ENCODE data around the gene CDH16.

CDH16 gene

GRCh38 chr16:66900721-66901441 lies 17.8 kb downstream of the CDH16 start:
- Histone ChIP-seq H2BK5ac (ENCODE audit: low read depth, low read length, poor library complexity) (no peak overlapping the region), H4K12ac (ENCODE audit: low read depth, low read length) (no peak overlapping the region), H3K18ac (ENCODE audit: low read length) (no peak overlapping the region), H3K4me1 (ENCODE audit: control insufficient read depth in 1 of 2, insufficient read depth in 2 of 2, low read length in 2 of 2) (peaks cover 5 to 8% of the 10 kb centered on the region in 2 experiments), H4K91ac (ENCODE audit: low read depth, low read length) (no peak overlapping the region), H2BK120ac (ENCODE audit: insufficient read depth, low read length, poor library complexity) (no peak overlapping the region), H3K4me2 (ENCODE audit: low read length) (no peak overlapping the region), H4K8ac (ENCODE audit: low read depth, low read length) (no peak overlapping the region), H3K23ac (ENCODE audit: low read length) (no peak overlapping the region), H3K27ac (ENCODE audit: low read depth, low read length) (no peak overlapping the region), H3K9me3 (ENCODE audit: insufficient read depth, low read depth, low read length) (no peaks in the 10 kb centered on the region), H3K9ac (ENCODE audit: low read length) (no peak overlapping the region), H3K36me3 (ENCODE audit: control insufficient read depth in 1 of 2, insufficient read depth in 2 of 2, low read length in 2 of 2) (no peaks in the 10 kb centered on the region), H3K27me3 (ENCODE audit: insufficient read depth, low read length) (no peaks in the 10 kb centered on the region), H2BK12ac (ENCODE audit: low read length) (no peak overlapping the region), H3K4ac (ENCODE audit: low read depth, low read length) (no peak overlapping the region), H3K4me3 (ENCODE audit: low read depth, low read length) (no peak overlapping the region), H3K14ac (ENCODE audit: low read length) (no peak overlapping the region), H2AFZ (ENCODE audit: insufficient read depth, low read length, poor library complexity) (no peak overlapping the region), H2AK5ac (ENCODE audit: low read length) (no peak overlapping the region), H3K79me2 (ENCODE audit: control insufficient read depth, insufficient read depth, low read length, poor library complexity) (no peaks in the 10 kb centered on the region), H3K79me1 (ENCODE audit: low read length) (no peaks in the 10 kb centered on the region)
- no peak for DNase-seq
- WGBS (ENCODE audit: extremely low coverage, insufficient coverage, insufficient read length): no CpG with 5 or more reads among the region's 7 CpGs

- Histone ChIP-seq H3K27me3 (ENCODE audit: insufficient read depth, low read length) (no peaks in the 10 kb centered on the region), H3K79me1 (ENCODE audit: low read length) (no peaks in the 10 kb centered on the region), H3K4me2 (ENCODE audit: low read length) (no peak overlapping the region), H4K12ac (ENCODE audit: low read depth, low read length) (no peak overlapping the region), H4K91ac (ENCODE audit: low read depth, low read length) (no peak overlapping the region), H2BK5ac (ENCODE audit: low read depth, low read length, poor library complexity) (no peak overlapping the region), H3K4me1 (ENCODE audit: control insufficient read depth in 1 of 2, insufficient read depth in 2 of 2, low read length in 2 of 2) (peaks cover 5 to 8% of the 10 kb centered on the region in 2 experiments), H3K14ac (ENCODE audit: low read length) (no peak overlapping the region), H2BK120ac (ENCODE audit: insufficient read depth, low read length, poor library complexity) (no peak overlapping the region), H3K27ac (ENCODE audit: low read depth, low read length) (no peak overlapping the region), H3K9ac (ENCODE audit: low read length) (no peak overlapping the region), H3K4me3 (ENCODE audit: low read depth, low read length) (no peak overlapping the region), H3K4ac (ENCODE audit: low read depth, low read length) (no peak overlapping the region), H3K79me2 (ENCODE audit: control insufficient read depth, insufficient read depth, low read length, poor library complexity) (no peaks in the 10 kb centered on the region), H2AK5ac (ENCODE audit: low read length) (no peak overlapping the region), H3K9me3 (ENCODE audit: insufficient read depth, low read depth, low read length) (no peaks in the 10 kb centered on the region), H2BK12ac (ENCODE audit: low read length) (no peak overlapping the region), H3K36me3 (ENCODE audit: control insufficient read depth in 1 of 2, insufficient read depth in 2 of 2, low read length in 2 of 2) (no peaks in the 10 kb centered on the region), H4K8ac (ENCODE audit: low read depth, low read length) (no peak overlapping the region), H2AFZ (ENCODE audit: insufficient read depth, low read length, poor library complexity) (no peak overlapping the region), H3K18ac (ENCODE audit: low read length) (no peak overlapping the region), H3K23ac (ENCODE audit: low read length) (no peak overlapping the region)
- DNase-seq: no peak
- WGBS (ENCODE audit: extremely low coverage, insufficient coverage, insufficient read length): no CpG with 5 or more reads among the region's 9 CpGs
These were observed 18.6 kb downstream of the CDH16 start for GRCh38 chr16:66899945-66900710.

GRCh38 chr16:66899310-66899944 lies 19.3 kb downstream of the CDH16 start:
- Histone ChIP-seq H2BK120ac (ENCODE audit: insufficient read depth, low read length, poor library complexity) (no peak overlapping the region), H2BK5ac (ENCODE audit: low read depth, low read length, poor library complexity) (no peak overlapping the region), H3K27me3 (ENCODE audit: insufficient read depth, low read length) (no peaks in the 10 kb centered on the region), H3K27ac (ENCODE audit: low read depth, low read length) (no peak overlapping the region), H3K4ac (ENCODE audit: low read depth, low read length) (no peak overlapping the region), H3K36me3 (ENCODE audit: control insufficient read depth in 1 of 2, insufficient read depth in 2 of 2, low read length in 2 of 2) (no peaks in the 10 kb centered on the region), H3K4me3 (ENCODE audit: low read depth, low read length) (no peak overlapping the region), H4K12ac (ENCODE audit: low read depth, low read length) (no peak overlapping the region), H3K4me1 (ENCODE audit: control insufficient read depth in 1 of 2, insufficient read depth in 2 of 2, low read length in 2 of 2) (peaks cover 5 to 8% of the 10 kb centered on the region in 2 experiments), H2AFZ (ENCODE audit: insufficient read depth, low read length, poor library complexity) (no peak overlapping the region), H3K18ac (ENCODE audit: low read length) (no peak overlapping the region), H3K23ac (ENCODE audit: low read length) (no peak overlapping the region), H4K8ac (ENCODE audit: low read depth, low read length) (no peak overlapping the region), H3K9ac (ENCODE audit: low read length) (no peak overlapping the region), H3K79me2 (ENCODE audit: control insufficient read depth, insufficient read depth, low read length, poor library complexity) (no peaks in the 10 kb centered on the region), H2BK12ac (ENCODE audit: low read length) (no peak overlapping the region), H3K9me3 (ENCODE audit: insufficient read depth, low read depth, low read length) (no peaks in the 10 kb centered on the region), H3K79me1 (ENCODE audit: low read length) (no peaks in the 10 kb centered on the region), H4K91ac (ENCODE audit: low read depth, low read length) (no peak overlapping the region), H3K14ac (ENCODE audit: low read length) (no peak overlapping the region), H3K4me2 (ENCODE audit: low read length) (no peak overlapping the region), H2AK5ac (ENCODE audit: low read length) (no peak overlapping the region)
- WGBS (ENCODE audit: extremely low coverage, insufficient coverage, insufficient read length): no CpG with 5 or more reads among the region's 6 CpGs
- no peak for DNase-seq

GRCh38 chr16:66898933-66899309 lies 19.8 kb downstream of the CDH16 start:
- Histone ChIP-seq H3K18ac (ENCODE audit: low read length) (no peak overlapping the region), H2AK5ac (ENCODE audit: low read length) (no peak overlapping the region), H3K14ac (ENCODE audit: low read length) (no peak overlapping the region), H4K8ac (ENCODE audit: low read depth, low read length) (no peak overlapping the region), H3K23ac (ENCODE audit: low read length) (no peak overlapping the region), H3K4me2 (ENCODE audit: low read length) (no peak overlapping the region), H3K27me3 (ENCODE audit: insufficient read depth, low read length) (no peaks in the 10 kb centered on the region), H2AFZ (ENCODE audit: insufficient read depth, low read length, poor library complexity) (no peak overlapping the region), H4K91ac (ENCODE audit: low read depth, low read length) (no peak overlapping the region), H3K9ac (ENCODE audit: low read length) (no peak overlapping the region), H3K79me1 (ENCODE audit: low read length) (no peaks in the 10 kb centered on the region), H4K12ac (ENCODE audit: low read depth, low read length) (no peak overlapping the region), H3K4ac (ENCODE audit: low read depth, low read length) (no peak overlapping the region), H2BK120ac (ENCODE audit: insufficient read depth, low read length, poor library complexity) (no peak overlapping the region), H3K9me3 (ENCODE audit: insufficient read depth, low read depth, low read length) (peaks cover 2% of the 10 kb centered on the region), H3K27ac (ENCODE audit: low read depth, low read length) (no peak overlapping the region), H3K79me2 (ENCODE audit: control insufficient read depth, insufficient read depth, low read length, poor library complexity) (no peaks in the 10 kb centered on the region), H3K4me1 (ENCODE audit: control insufficient read depth in 1 of 2, insufficient read depth in 2 of 2, low read length in 2 of 2) (peaks cover 5 to 8% of the 10 kb centered on the region in 2 experiments), H2BK12ac (ENCODE audit: low read length) (no peak overlapping the region), H2BK5ac (ENCODE audit: low read depth, low read length, poor library complexity) (no peak overlapping the region), H3K36me3 (ENCODE audit: control insufficient read depth in 1 of 2, insufficient read depth in 2 of 2, low read length in 2 of 2) (no peaks in the 10 kb centered on the region), H3K4me3 (ENCODE audit: low read depth, low read length) (no peak overlapping the region)
- no CpG with 5 or more reads among the region's 2 CpGs for WGBS (ENCODE audit: extremely low coverage, insufficient coverage, insufficient read length)
- DNase-seq: no peak

Data from trophoblast cell (in vitro differentiated cells and primary cell).